Panc1 (cell line): ENCODE data around the gene NXPH4.

Experiments used
- POLR2AphosphoS5 ChIP-seq: IDR thresholded peaks from 2 replicates; pipeline ENCODE4 v1.6.1; 2012; ENCODE audit warnings: mild to moderate bottlenecking, low read depth, low read length, moderate library complexity
- TF ChIP-seq, protein P1 (sequence below): fragments of 450-650 bp; IDR thresholded peaks from 2 replicates; pipeline ENCODE4 v1.5.1; 2017; ENCODE audit warnings: mild to moderate bottlenecking

GRCh38 chr12:57216014-57216911 is at the start of gene NXPH4:
- TF ChIP-seq, protein P1, sequence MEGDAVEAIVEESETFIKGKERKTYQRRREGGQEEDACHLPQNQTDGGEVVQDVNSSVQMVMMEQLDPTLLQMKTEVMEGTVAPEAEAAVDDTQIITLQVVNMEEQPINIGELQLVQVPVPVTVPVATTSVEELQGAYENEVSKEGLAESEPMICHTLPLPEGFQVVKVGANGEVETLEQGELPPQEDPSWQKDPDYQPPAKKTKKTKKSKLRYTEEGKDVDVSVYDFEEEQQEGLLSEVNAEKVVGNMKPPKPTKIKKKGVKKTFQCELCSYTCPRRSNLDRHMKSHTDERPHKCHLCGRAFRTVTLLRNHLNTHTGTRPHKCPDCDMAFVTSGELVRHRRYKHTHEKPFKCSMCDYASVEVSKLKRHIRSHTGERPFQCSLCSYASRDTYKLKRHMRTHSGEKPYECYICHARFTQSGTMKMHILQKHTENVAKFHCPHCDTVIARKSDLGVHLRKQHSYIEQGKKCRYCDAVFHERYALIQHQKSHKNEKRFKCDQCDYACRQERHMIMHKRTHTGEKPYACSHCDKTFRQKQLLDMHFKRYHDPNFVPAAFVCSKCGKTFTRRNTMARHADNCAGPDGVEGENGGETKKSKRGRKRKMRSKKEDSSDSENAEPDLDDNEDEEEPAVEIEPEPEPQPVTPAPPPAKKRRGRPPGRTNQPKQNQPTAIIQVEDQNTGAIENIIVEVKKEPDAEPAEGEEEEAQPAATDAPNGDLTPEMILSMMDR = no peak; the same call in 1 of the 2 replicates
- TF ChIP-seq POLR2AphosphoS5 = no peak
